ENCODE results near the gene EIF2AK3.

DNA sequence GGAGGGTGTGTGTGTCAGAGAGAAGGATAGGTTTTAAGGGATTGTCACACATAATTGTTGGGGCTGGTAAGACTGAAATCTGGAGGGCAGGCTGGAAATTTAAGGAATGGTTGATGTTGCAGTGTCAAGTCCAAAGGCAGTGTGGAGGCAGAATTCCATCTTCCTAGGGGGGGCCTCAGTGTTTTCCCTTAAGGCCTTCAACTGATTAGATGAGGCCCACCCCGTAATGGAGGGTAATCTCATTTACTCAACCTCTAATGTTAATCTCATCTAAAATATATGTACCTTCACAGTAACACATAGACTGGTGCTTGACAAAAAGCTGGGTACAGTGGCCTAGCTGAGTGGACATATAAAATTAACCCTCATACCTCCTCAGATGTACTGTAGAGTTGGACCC is 33.4 kb upstream of the EIF2AK3 start:
- TF ChIP-seq, protein P1, sequence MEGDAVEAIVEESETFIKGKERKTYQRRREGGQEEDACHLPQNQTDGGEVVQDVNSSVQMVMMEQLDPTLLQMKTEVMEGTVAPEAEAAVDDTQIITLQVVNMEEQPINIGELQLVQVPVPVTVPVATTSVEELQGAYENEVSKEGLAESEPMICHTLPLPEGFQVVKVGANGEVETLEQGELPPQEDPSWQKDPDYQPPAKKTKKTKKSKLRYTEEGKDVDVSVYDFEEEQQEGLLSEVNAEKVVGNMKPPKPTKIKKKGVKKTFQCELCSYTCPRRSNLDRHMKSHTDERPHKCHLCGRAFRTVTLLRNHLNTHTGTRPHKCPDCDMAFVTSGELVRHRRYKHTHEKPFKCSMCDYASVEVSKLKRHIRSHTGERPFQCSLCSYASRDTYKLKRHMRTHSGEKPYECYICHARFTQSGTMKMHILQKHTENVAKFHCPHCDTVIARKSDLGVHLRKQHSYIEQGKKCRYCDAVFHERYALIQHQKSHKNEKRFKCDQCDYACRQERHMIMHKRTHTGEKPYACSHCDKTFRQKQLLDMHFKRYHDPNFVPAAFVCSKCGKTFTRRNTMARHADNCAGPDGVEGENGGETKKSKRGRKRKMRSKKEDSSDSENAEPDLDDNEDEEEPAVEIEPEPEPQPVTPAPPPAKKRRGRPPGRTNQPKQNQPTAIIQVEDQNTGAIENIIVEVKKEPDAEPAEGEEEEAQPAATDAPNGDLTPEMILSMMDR (IDR thresholded peaks at IDR 0.05) = no peak
- TF ChIP-seq EP300 (IDR thresholded peaks at IDR 0.05) = no peak
- no peak for TF ChIP-seq POLR2A (IDR thresholded peaks at IDR 0.05)

All from ovary (tissue), 3 donors.